MCF 10A (cell line): Measurements from ENCODE around the gene MAML2. TPM values are rescaled to one million over a fixed set of nuclear protein-coding genes. Genes with fewer than 3 reads are reported as not detected.
"Not testable (repeated sequence)": the region's sequence is repeated elsewhere in the genome, so short reads cannot be mapped to it uniquely, and the experiment has no call there.

Source experiments
- BruUV-seq: library from RNA; stranded (reverse); fragments of 400-500 nt; replicated peaks from 2 replicates; lab custom pipeline; 2021; lab: Mats Ljungman, UMichigan
- CTCF ChIA-PET: fragments of 300-600 bp; sonication (Branson Sonifier 250); formaldehyde crosslinking; extraction: SDS; loops from one replicate; lab custom pipeline; 2021; ENCODE audit warnings: antibody characterized with exemption, inconsistent platforms; lab: Yijun Ruan, JAX
- POLR2A ChIA-PET: fragments of 300-600, 350-650 bp; sonication (Branson Sonifier 250); formaldehyde crosslinking; extraction: SDS; loops from one replicate; lab custom pipeline; 2020; ENCODE audit warnings: antibody characterized with exemption, inconsistent platforms; lab: Yijun Ruan, JAX
- DNase-seq: peaks from one replicate; pipeline ENCODE4 v3.0.0-alpha.2; 2018; ENCODE audit not compliant: unreplicated experiment
- H3K27ac Mint-ChIP-seq: one replicate; pipeline ENCODE4 v1.8.0; 2022; ENCODE audit warnings: mild to moderate bottlenecking, low read depth, mixed read lengths; ENCODE audit not compliant: unreplicated experiment
- H3K27me3 Mint-ChIP-seq: one replicate; pipeline ENCODE4 v1.8.0; 2022; ENCODE audit warnings: mixed read lengths; ENCODE audit not compliant: insufficient read depth, unreplicated experiment
- H3K36me3 Mint-ChIP-seq: one replicate; pipeline ENCODE4 v1.8.0; 2022; ENCODE audit warnings: mild to moderate bottlenecking, moderate library complexity, mixed read lengths; ENCODE audit not compliant: insufficient read depth, unreplicated experiment
- H3K4me1 Mint-ChIP-seq: one replicate; pipeline ENCODE4 v1.8.0; 2022; ENCODE audit warnings: mixed read lengths; ENCODE audit not compliant: insufficient read depth, unreplicated experiment
- H3K4me3 Mint-ChIP-seq: one replicate; pipeline ENCODE4 v1.8.0; 2022; ENCODE audit warnings: mild to moderate bottlenecking, moderate library complexity, mixed read lengths; ENCODE audit not compliant: unreplicated experiment
- H3K9me3 Mint-ChIP-seq: one replicate; pipeline ENCODE4 v1.8.0; 2022; ENCODE audit warnings: mixed read lengths; ENCODE audit not compliant: unreplicated experiment
- intact Hi-C: fragments of 100-400 bp; cut with micrococcal nuclease; formaldehyde crosslinking; loops from 2 replicates; pipeline ENCODE4 v1.14.1; 2022
- total RNA-seq: library from RNA; stranded (reverse); gene quantifications from 2 replicates; pipeline ENCODE4 v1.2.3, GENCODE V29; 2022
- TF ChIP-seq, protein P1 (sequence below): fragments of 200-600 bp; IDR thresholded peaks from one replicate; pipeline ENCODE4 v1.8.0; 2022; ENCODE audit warnings: antibody characterized with exemption, mild to moderate bottlenecking; ENCODE audit not compliant: unreplicated experiment

MAML2 gene
- total RNA-seq, 1 experiment from 2014 or later: 8.6 TPM

GRCh38 chr11:96185220-96185768, 157.7 kb downstream of the MAML2 start:
- Mint-ChIP-seq H3K36me3 (peaks cover 4% of the 10 kb centered on the region), H3K27me3 (no peaks in the 10 kb centered on the region), H3K9me3 (peaks cover 4% of the 10 kb centered on the region), H3K4me3 (no peak overlapping the region), H3K4me1 (peaks cover 33% of the 10 kb centered on the region), H3K27ac (no peak overlapping the region)
- no peak for DNase-seq
- POLR2A ChIA-PET: interaction anchor here (0.6 to 1.4 kb wide), 3 partner anchors 123 to 365 kb away, joined by 3 read pairs; no protein-coding TSS in a partner anchor
- TF ChIP-seq, protein P1, sequence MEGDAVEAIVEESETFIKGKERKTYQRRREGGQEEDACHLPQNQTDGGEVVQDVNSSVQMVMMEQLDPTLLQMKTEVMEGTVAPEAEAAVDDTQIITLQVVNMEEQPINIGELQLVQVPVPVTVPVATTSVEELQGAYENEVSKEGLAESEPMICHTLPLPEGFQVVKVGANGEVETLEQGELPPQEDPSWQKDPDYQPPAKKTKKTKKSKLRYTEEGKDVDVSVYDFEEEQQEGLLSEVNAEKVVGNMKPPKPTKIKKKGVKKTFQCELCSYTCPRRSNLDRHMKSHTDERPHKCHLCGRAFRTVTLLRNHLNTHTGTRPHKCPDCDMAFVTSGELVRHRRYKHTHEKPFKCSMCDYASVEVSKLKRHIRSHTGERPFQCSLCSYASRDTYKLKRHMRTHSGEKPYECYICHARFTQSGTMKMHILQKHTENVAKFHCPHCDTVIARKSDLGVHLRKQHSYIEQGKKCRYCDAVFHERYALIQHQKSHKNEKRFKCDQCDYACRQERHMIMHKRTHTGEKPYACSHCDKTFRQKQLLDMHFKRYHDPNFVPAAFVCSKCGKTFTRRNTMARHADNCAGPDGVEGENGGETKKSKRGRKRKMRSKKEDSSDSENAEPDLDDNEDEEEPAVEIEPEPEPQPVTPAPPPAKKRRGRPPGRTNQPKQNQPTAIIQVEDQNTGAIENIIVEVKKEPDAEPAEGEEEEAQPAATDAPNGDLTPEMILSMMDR: no peak
- CTCF ChIA-PET: interaction anchor here (1.0 to 2.6 kb wide), 2 partner anchors 130 to 158 kb away, joined by 4 to 10 read pairs; partner anchors contain the start of gene MAML2
- BruUV-seq: no TSS peak
- intact Hi-C loops: no loop called here

DNA sequence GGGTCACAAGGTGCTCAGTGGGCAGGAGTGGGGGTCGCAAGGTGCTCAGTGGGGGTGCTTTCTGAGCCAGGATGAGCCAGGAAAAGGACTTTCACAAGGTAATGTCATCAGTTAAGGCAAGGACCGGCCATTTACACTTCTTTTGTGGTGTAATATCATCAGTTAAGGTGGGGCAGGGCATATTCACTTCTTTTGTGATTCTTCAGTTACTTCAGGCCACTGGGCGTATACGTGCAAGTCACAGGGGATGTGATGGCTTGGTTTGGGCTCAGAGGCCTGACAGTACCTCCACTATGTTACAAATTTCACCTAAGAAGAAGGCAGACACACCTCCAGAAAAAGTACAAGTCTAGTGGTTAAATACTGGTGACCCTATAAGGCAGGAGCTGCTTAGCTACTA, 162.1 kb downstream of the MAML2 start:
- CTCF ChIA-PET, BruUV-seq: not testable (repeated sequence)

DNA sequence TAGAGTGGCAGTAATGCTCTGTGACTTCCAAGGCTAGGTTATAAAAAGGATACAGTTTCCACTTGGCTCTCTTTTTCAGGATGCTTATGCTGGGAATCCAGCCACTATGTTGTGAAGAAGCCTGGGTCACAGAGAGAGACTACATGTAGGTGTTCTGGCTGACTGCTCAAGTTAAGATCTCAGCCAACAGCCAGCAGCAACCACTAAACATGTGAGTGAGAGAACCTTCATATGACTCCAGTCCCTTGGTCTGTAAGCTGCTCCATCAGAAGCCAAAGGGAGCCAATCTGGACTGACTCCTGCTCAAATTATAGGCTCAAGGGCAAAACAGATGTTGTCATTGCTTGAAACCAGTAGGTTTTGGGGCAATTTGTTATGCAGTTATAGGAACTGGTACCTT, 162.7 kb downstream of the MAML2 start:
- ChIA-PET POLR2A (no interaction called here), CTCF (no interaction called here)
- TF ChIP-seq, protein P1: no peak
- DNase-seq: no peak
- Mint-ChIP-seq H3K27me3 (no peaks in the 10 kb centered on the region), H3K9me3 (no peaks in the 10 kb centered on the region), H3K36me3 (no peaks in the 10 kb centered on the region), H3K4me1 (peaks cover 13% of the 10 kb centered on the region), H3K4me3 (no peak overlapping the region), H3K27ac (no peak overlapping the region)
- BruUV-seq: no TSS peak
- intact Hi-C loops: no loop called here

More for the DNA sequence above, 162.1 kb downstream of the MAML2 start:
- H3K36me3 Mint-ChIP-seq, intact Hi-C loops, H3K27me3 Mint-ChIP-seq, H3K27ac Mint-ChIP-seq, DNase-seq, H3K4me3 Mint-ChIP-seq, H3K9me3 Mint-ChIP-seq: not testable (repeated sequence)
- peaks cover 13% of the 10 kb centered on the region for H3K4me1 Mint-ChIP-seq
- POLR2A ChIA-PET: interaction anchor here (0.7 kb wide), 1 partner anchor 79 kb away, joined by 4 read pairs; no protein-coding TSS in a partner anchor

DNA sequence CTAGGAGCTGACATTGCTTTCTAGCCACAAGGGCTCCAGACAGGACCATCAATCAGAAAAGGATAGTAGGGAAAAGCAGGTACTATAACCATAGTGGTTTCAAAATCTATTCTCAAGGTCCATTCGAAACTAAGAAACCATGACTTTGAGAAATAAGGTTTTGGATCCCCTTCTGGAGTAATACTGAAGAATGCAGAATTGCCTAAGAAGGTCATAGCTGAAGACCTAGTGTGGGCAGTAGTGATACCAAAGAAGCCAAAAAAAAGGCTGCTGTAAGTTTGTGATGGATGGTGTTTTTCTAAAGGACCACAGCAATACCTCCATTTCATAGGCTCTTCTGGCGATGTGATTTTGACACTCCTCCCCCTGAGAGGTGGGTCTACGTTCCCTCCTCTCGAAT, 163.1 kb downstream of the MAML2 start:
- intact Hi-C loops: no loop called here
- ChIA-PET POLR2A (no interaction called here), CTCF (no interaction called here)
- H3K4me3 Mint-ChIP-seq: no peak overlapping the region
- H3K27ac Mint-ChIP-seq: no peak overlapping the region
- no TSS peak for BruUV-seq
- no peaks in the 10 kb centered on the region for H3K27me3 Mint-ChIP-seq
- H3K4me1 Mint-ChIP-seq: peaks cover 13% of the 10 kb centered on the region
- no peaks in the 10 kb centered on the region for H3K36me3 Mint-ChIP-seq
- no peak for DNase-seq
- TF ChIP-seq, protein P1: no peak
- no peaks in the 10 kb centered on the region for H3K9me3 Mint-ChIP-seq
